Stimulated activated CD8-positive, alpha-beta memory T cell treated with anti-CD3 and anti-CD28 coated beads, Interleukin-4, amount 100 ng/mL, for 48 hours (primary cell): Measurements from ENCODE around the gene PLAAT4.
A peak's percentile ranks its signal among the peaks of the same experiment; 100 is the strongest.

Experiments used
- DNase-seq: peaks from one replicate; pipeline ENCODE4 v3.0.0-alpha.2; 2020

The PLAAT4 gene, protein sequence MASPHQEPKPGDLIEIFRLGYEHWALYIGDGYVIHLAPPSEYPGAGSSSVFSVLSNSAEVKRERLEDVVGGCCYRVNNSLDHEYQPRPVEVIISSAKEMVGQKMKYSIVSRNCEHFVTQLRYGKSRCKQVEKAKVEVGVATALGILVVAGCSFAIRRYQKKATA

DNA sequence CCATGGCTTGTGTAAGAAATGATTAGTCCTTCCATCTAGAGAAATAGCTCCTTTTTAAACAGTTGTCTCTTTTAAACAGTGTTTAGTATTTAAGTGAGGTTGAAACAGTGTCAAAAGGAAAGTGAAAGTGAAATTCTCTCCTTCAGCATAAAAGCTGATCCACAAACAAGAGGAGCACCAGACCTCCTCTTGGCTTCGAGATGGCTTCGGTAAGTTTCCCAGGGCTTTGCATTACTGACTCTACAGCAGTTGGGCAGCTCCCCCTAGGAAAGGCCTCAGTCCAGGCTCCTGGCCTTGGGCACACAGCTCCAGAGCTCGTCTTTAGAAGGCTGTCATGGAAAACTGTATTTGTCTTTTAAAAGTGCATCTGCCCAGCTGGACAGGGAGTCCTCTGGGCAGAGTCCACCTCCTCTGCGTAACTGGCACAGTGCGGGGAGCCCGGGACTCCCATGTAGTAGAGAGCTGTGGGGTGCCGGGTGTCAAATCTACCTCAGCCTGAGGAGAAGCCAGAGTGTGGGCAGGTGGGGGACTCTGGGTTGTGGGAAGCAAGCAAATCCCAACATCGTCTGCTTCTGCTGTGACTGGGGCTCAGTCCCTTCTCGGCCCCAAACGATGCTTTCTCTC lies at the start of gene PLAAT4:
Gene PLAAT4, plus strand, starts transcription at position 140 of the 624 bp plus-strand sequence. Its CDS starts 61 bp downstream, at position 201.
- peak; percentile 43 for DNase-seq

DNA sequence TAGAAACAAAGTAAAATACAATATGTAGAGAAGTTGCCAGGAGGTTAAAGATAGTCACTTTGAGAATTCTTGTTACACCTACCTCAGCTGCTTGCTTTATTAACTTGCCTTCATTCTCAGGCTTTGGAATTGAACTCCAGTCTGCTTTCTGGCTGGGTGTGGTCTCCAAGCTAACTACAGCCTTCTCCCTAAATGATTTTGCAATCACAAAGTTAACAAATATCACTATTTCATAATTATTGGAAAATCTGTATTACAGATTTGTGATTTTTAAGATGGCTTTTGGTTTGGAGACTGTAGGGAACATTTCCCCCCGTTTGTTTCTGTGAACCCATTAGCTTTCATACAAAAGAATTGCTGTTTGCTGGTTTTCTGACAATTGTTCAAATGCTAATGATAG lies 47.8 kb upstream of the PLAAT4 start:
- DNase-seq = no peak

DNA sequence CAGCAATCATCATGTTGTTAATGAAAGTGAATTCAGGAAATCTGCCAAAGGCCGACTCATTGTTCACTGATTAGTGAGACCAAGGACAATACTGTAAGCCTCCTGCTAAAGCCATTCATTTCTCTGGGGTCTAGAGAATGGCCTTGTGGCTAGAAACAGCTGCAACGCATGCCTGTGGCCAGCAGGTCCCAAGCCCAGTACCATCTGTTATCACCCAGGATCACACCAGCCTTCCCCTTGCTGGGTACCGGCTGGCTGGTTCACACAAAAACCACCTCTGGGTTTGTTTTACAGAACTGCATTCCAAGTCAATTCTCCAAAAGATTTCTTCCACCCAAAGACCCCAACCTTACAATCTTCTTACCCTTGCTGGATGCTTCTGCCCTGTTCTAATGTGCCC lies 46.7 kb upstream of the PLAAT4 start:
- no peak for DNase-seq

DNA sequence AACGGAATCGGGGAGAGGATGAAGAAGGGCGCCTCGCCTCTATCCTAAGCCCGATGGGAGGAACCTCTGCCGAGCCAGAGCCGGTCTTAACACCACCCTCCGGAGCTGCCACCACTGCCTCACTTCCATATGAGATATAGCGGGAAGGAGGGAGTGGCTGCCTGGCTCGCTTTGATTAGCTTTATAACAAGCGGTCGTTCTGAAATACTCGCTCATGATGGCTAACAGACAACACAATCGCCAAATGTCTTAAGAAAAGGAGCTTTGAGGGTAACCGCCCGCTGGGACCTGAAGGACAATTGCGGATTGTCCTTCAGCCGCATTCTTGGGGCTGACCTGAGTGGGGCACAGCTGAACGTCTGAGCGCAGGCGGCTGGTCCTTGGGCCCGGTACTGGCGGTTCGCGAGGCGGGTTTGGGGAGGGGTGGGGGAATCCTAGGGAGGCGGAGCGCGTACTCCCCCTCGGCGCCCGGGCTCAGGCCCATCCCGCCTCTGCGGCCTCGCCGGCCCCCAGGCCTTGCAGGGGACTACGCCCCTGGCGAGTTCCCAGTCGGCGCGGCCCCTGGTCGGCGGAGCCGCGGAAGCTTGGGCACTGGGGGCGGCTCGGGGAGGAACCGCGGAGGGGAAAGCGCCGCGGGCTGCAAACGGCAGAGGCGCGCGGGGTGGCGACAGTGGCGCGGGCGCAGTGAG lies 45.9 kb upstream of the PLAAT4 start, which contains the start of gene PLAAT5:
Gene PLAAT5, minus strand, starts transcription at position 617 of the 689 bp plus-strand sequence. Its CDS starts 133 bp downstream, at position 484.
- DNase-seq = peak; percentile 42

DNA sequence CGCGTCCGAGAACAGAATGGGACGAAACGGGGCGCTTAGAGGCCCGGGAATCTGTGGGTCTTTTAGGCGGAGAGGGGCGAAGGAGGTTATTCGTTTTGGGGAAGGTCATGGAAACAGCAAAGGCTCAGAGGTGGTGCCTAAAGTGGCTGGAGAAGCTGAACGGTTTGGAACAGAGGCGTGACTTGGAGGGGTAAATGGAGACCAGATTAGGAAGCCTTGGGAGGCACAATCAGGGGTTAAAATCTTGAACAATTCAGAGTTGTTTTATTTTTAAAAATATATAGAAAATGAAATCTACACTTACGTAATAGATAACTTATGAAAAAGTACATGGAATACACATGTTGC lies 45.4 kb upstream of the PLAAT4 start:
- no peak for DNase-seq

DNA sequence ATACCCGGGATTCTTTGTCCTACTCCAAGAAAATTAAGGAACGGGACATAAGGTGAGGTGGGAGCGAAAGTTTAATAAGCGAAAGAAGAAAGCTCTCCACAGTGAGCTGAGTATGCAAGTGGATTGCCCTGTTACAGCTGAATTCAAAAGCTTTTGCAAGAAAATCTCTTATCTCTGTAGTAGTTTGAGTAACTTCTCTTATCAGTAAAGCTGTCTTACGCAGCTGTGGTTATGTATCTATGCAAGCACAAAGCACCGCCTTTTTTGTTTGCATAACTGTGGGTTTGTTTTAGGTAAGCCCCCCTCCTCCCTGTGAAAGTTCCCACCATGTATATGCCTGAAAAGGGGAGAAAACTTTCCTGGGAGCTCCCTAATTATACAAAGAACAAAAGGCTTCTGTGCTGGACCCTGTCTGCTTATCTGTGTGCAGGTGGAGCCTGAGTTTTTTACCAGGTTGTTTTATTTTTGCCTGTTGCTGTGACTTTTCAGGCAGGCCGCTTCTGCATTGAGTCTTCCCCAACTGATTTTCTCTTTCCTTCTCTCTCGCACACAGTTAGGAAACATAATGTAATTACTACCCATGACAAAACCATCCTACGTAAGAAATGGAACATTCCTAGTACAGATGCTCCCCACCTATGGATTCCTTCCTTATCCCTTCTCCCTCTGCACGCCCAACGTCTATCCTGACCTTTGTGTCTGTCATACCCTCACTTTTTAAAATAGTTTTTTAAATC lies 44.8 kb upstream of the PLAAT4 start:
- DNase-seq = no peak

DNA sequence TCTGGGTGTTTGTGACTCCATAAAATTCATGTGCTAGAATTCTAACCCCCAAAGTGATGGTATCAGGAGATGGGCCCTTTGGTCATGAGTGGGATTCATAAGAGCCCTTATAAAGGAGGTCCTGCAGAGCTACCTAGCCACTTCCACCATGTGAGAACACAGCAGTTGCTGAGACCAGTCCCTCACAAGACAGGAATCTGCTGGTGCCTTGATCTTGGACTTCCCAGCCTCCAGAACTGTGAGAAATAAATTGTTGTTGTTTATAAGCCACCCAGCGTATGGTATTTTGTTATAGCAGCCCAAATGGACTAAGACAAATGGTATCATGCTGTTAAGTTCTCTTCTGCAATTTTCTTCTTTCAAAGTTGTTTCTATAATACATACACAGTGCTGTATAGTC lies 44.2 kb upstream of the PLAAT4 start:
- DNase-seq = no peak

DNA sequence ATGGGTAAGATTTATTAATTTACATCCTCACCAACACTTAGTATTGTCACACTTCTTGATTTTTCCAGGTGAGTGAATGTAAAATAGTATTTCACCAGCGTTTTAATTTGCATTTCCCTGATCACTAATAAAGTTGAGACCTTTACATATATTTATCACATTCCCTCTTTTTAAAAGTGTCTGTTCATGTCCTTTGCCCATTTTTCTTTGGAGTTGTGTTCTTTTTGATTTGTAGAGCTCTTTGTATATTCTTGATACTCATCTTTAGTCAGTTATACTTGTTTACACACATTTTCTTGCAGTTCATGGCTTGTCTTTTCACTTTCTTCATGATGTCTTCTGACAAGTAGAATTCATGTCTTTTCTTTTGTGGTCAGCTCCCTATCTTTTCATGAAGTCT lies 43.5 kb upstream of the PLAAT4 start:
- DNase-seq = no peak

DNA sequence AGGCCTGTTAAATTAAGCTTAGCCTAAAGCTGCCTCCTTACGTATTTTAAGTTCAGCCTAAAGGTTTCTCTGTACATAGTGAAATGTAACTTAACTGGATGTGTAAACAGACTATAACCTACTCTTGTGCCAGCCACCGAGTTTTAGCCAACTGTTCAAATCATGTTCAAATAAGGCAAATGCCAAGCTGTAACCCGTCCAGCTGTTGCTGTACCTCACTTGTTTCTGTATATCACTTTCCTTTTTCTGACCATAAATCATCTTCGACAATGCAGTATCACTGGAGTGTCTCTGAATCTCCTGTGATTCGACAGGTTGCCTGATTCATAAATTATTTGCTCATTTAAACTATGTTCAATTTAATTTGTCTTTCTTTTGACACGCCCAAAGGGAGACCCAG lies 41.6 kb upstream of the PLAAT4 start:
- no peak for DNase-seq

DNA sequence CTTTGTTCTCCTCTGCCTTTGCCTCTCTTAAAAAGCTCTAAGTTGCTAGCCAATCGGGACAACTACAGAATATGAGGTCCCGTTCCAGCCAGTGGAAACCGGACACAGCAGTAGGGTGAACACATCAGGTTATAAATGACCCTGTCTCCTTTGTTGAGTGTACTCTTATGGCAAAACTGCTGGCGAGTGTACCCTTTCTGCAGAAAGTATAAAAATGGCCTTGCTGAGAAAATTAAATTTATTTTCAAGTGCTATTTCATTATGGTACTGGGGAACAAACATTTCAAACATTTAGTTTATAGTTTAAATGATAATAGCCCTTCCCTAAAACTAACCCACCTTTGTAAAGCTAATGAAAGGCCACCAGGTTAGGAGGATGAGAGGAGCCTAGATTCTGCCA lies 36.7 kb upstream of the PLAAT4 start:
- no peak for DNase-seq

DNA sequence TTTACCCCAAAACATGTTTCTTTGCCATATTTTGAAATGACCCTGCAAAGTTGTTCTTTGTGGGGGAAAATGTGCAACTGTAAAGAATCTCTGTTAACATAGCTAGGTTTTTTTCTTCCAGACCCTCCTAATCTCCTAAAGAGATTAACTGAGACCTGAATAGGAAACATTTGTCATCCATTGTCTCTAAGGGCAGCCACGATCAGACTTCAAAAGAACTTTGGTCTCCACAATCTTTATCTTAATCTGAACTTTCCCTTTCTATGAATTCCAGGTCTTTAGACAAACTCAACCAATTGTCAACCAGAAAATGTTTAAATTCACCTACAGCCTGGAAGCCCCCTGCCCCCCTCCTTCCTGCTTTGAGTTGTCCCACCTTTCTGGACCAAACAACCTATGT lies 35.4 kb upstream of the PLAAT4 start:
- DNase-seq = no peak

DNA sequence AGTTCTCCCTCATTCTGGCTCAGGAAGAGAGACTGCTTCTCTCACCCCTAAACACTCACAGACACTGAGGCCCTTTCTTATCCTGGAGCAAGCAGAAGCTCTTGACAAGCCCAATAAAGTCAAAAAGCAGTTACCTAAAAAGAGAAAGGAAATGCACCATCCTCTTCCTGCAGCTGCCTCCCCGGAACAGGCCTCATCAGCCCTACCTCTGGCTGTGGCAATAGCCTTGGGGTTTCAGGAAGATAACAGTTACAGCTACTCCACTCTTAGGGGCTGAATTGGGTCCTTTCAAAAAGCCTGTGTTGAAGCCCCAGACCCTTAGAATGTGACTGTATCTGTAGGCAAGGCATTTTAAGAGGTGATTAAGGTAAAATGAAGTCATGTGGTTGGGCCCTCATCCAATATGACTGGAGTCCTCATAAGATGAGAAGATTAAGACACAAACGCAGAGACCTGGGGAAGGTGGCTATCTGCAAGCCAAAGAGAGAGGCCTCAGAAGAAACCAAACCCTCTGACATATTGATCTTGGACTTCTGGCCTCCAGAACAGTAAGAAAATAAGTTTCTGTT lies 34.3 kb upstream of the PLAAT4 start:
- DNase-seq = no peak

DNA sequence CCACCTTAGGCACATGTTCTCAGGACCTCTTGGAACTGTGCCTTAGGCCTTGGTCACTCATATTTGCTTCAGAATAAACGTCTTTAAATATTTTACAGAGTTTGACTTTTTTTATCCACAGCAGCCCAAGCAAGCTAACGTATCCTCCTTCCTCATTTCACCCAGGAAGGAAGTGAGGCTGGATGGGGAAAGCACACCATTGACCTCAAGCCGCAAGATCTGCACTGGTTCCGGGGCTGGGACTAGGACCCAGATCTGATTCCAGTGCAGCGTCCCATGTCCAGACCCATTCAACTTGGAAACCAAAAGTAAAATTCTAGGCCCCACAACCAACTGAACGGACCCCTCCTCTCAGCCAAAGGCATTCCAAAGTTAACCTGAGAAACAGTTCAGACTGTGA lies 33.1 kb upstream of the PLAAT4 start:
- no peak for DNase-seq

DNA sequence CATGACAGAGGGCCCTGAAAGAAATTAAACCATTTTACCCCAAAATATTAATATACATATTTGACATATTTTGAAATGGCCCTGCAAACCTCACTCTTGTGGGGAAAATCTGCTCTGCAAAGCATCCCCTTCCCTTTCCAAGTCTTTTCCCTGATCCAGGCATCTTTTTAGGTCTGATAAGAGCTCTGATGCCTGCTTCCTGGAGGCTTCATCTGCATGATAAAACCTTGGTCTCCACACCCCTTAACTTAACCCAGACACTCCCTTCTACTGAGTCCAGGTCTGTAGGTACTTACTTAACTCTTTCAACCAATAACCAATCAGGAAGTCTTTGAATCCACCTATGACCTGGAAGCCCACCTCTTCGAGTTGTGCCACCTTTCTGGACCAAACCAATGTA lies 32.6 kb upstream of the PLAAT4 start:
- DNase-seq = no peak

DNA sequence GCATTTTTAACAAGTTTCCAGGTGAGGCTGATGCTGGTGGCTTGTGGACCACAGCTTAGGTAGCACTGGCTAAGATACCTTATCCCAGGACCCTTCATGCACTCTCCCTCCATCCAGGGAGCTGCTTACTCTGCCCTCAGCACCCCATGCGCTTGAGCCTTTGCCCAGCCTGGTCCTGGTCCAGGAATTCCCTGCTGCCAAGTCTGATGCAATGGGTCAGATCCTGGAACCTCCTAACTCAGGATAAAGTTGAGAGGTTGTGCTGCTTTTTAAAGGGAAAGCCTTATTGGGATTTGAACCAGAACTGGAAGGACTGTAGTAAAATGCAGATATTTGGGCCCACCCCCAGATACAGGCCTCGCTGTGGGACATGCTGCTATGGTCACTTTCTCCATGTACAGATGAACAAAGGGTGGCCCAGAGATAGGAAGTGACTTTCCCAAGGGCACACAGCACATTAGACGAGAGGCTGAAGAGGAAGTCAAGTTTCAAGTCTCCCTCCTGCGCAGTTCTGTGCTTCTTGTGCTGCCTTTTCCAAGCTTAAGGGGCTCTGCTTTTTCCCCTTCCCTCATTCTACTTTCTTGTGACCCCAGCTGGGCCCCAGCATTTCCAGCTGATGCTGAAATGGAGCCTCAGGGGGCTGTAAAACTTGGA lies 31.5 kb upstream of the PLAAT4 start:
- no peak for DNase-seq

DNA sequence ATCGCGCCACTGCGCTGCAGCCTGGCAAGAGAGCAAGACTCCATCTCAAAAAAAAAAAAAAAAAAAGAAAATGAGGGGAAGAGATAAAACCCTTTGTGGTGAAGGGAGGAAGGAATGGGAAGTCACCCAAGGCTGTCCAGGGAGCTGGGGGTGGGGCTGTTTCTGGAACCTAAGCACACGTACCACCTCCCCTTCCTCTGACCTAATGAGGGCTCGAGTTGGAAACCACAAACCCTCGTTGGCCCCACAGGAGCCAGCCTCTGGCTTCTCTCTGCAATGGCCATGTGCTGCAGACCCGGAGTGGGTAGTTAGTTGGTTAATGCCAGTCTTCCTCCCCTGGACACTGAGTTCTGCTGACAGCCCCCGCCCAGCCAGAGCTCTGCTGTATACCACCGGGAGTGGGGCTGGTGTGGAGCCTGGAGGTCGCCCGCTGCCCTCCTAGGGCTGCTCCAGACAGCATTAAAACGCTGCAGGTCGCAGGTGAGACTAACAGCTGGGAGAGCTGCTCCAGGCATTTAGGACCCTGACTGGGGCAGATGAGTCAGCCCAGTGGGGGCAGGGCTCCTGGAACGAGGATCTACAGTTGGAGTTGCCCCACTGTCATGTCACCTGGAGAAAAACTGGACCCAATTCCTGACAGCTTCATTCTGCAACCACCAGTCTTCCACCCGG lies 30.6 kb upstream of the PLAAT4 start, which contains the start of gene LGALS12:
Gene LGALS12, plus strand, starts transcription at position 228 of the 672 bp plus-strand sequence. Its CDS starts 375 bp downstream, at position 603.
- DNase-seq = no peak

DNA sequence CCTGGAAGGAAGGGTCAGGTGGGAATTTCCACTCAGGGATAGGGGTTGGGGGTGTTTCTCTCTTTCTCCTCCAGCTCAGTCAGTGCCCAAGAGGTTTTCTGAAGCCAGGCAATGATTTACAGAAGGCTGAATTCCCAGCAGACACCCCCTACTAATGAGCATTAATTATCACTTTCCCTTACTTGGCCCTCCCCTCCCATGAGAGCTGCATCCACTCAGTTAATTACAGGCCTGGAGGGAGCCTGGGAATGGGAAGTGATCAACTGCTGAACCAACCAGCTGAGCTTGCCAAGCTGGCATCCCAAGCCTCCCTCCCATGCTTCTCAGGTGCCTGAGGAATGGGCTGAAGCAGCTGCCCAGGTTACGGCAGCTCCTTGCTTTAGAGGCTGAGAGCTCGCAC lies 29.7 kb upstream of the PLAAT4 start:
- DNase-seq = no peak

DNA sequence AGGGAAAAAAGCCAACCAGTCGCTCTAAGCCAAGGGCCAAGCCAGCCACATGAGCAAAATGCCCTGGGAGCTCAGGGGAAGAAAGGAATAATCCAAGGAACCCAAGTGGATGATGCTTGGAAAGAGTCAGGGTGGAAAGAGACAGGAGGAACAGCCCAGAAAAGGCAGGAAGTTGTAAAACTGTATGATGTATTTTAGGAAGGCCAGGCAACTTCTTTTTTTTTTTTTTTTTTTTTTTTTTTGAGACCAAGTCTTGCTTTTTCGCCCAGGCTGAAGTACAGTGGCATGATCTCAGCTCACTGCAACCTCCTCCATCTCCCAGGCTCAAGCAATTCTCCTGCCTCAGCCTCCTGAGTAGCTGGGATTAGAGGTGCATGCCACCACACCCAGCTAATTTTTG lies 29.1 kb upstream of the PLAAT4 start:
- no peak for DNase-seq

DNA sequence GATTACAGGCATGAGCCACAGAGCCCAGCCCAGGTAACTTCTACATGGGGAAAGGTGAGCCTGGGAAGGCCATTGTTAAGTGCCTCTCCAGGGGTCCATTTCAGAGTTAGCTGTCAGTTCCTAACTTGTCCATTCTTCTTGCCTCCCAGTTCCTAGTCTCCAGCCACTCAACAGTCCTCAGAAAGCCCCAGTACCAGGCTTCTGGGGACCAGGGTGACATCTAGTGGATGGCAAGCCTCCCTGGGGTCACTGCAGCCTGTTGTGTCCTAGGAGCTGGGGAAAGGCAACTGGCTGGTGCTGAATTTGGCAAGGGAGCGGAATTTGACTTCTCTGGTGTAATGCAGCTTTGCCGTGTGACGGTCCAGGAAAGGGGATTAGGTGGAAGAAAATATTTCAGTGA lies 28.6 kb upstream of the PLAAT4 start:
- DNase-seq = no peak

DNA sequence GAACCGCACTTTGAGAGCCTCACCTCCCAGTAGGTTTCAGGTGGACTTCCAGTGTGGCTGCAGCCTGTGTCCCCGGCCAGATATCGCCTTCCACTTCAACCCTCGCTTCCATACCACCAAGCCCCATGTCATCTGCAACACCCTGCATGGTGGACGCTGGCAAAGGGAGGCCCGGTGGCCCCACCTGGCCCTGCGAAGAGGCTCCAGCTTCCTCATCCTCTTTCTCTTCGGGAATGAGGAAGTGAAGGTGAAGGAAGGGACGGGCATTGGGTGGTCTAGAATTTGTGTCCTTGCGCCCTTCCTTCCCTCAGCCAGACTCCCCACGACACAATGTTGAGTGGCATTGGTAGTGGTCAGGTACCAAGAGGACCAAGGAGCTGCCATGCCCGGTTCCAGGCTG lies 27.9 kb upstream of the PLAAT4 start:
- no peak for DNase-seq

DNA sequence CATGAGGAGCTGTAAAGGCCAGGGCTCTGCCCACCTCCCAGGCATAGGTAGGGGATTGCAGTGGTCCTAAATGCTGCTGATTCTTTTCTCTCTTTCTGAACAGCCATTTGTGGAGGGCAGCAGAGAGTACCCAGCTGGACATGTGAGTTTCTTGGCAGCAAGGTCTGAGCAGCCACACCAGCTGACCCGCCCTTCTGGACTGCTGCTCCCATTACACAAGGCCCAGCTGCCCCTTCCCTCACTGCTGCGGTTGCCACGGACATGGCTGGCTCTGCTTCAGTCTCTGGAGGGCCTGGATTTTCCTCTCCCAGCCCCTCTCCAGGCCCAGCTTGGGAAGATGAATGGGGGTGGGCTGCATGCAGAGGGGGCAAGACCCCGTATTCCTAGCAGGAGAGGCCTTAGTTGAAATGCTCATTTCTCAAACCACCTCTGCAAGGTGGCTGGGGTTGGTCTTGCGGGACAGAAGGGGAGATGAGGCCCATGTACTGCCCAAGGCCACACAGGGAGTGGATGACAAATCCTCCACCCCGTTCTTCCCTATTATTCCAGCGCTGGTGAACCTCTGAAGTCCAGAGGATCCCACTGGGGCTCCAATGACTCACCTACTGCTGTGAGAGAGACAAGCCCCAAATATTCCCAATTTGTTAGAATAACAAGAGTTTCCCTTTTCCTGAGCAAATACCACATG lies 26.1 kb upstream of the PLAAT4 start:
- no peak for DNase-seq
